Measurements from ENCODE around the gene ANKRD27. TPM values are rescaled to one million over a fixed set of nuclear protein-coding genes. Genes with fewer than 3 reads are reported as not detected.

The ANKRD27 gene
- total RNA-seq, 4 donors from 2014 or later: 26.4 to 36.2 (median 30.8) TPM

DNA sequence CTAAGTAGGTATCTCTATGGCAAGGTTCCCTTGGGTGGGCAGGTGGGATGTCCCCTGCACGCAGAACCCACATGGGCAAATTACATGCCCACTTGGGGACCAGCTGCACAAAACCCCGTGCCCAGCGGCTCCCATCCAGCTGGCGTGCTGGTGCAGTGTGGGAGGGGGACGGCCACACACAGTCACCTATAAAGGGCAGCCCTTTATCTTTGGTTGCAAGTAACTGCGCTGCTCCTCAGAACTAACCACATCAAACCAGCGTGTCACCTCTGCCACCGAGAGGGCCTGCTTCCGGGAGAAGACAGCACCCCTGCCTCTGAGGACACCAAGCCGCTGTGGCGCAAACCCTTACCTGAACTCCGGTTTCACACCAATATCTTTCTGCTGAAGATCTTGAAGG is 32.2 kb downstream of the ANKRD27 start:
- no peak for DNase-seq (ENCODE audit: low spot score in 2 of 2)
- Histone ChIP-seq H3K27me3 (no peaks in the 10 kb centered on the region), H3K4me1 (no peaks in the 10 kb centered on the region), H3K27ac (no peak overlapping the region), H3K4me3 (no peak overlapping the region), H3K36me3 (peaks cover 92% of the 10 kb centered on the region), H3K9me3 (no peaks in the 10 kb centered on the region)
- TF ChIP-seq, protein P1, sequence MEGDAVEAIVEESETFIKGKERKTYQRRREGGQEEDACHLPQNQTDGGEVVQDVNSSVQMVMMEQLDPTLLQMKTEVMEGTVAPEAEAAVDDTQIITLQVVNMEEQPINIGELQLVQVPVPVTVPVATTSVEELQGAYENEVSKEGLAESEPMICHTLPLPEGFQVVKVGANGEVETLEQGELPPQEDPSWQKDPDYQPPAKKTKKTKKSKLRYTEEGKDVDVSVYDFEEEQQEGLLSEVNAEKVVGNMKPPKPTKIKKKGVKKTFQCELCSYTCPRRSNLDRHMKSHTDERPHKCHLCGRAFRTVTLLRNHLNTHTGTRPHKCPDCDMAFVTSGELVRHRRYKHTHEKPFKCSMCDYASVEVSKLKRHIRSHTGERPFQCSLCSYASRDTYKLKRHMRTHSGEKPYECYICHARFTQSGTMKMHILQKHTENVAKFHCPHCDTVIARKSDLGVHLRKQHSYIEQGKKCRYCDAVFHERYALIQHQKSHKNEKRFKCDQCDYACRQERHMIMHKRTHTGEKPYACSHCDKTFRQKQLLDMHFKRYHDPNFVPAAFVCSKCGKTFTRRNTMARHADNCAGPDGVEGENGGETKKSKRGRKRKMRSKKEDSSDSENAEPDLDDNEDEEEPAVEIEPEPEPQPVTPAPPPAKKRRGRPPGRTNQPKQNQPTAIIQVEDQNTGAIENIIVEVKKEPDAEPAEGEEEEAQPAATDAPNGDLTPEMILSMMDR (IDR thresholded peaks at IDR 0.05): no peak
- TF ChIP-seq POLR2AphosphoS5 (IDR thresholded peaks at IDR 0.05): no peak
- no peak for TF ChIP-seq POLR2A (IDR thresholded peaks at IDR 0.05)
- TF ChIP-seq EP300 (IDR thresholded peaks at IDR 0.05): no peak
- 92% methylated on average over 12 of the region's 12 CpGs for WGBS

DNA sequence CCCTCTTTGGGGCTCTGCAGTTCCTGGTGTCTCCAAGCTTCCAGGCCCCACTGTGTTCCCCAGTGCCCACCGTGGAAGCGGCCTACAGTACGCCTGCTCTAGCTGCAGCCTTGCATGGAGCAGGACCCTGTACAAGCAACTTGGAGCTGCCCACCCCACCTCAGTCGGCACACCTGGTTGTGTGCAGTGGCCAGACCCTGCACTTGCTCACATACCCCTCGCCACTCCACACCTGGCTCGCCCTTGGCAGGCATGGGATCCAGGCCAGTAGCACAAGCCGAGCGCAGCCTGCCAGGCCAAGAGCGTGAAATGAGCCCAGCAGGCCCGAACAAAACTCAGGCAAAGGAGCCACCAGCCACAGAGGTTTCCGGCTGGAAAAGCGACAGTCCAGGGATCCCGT is 36.4 kb downstream of the ANKRD27 start:
- no peak for DNase-seq (ENCODE audit: low spot score in 2 of 2)
- no peaks in the 10 kb centered on the region for H3K4me1 ChIP-seq
- H3K36me3 ChIP-seq: peaks cover 85% of the 10 kb centered on the region
- TF ChIP-seq EP300 (IDR thresholded peaks at IDR 0.05) (no peak), POLR2A (IDR thresholded peaks at IDR 0.05) (no peak), POLR2AphosphoS5 (IDR thresholded peaks at IDR 0.05) (no peak)
- TF ChIP-seq, protein P1 (IDR thresholded peaks at IDR 0.05): no peak
- H3K27ac ChIP-seq: no peak overlapping the region
- no peak overlapping the region for H3K4me3 ChIP-seq
- WGBS: 94% methylated on average over 7 of the region's 13 CpGs
- H3K9me3 ChIP-seq: no peaks in the 10 kb centered on the region
- no peaks in the 10 kb centered on the region for H3K27me3 ChIP-seq

DNA sequence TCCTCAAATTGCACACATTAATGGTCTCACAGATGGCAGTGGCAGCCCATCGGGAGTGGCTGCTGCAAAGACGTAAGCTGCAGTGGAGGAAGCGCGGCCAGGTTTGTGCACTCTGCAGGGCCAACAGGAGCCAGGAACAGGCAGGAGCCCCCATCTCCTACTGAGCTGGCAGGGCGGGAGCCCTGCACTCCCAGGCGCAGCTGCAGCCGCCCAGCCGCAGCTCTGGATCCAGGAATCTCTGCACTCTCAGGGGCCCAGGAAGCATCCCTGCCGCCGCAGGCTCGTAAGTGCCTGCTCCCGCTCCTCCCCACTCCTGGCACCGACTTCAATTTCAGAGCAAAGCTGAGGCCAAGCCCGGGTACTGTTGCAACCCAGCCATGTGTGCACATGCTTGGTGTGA is 37.5 kb downstream of the ANKRD27 start:
- Histone ChIP-seq H3K27me3 (no peaks in the 10 kb centered on the region), H3K9me3 (no peaks in the 10 kb centered on the region), H3K4me1 (no peaks in the 10 kb centered on the region), H3K4me3 (no peak overlapping the region), H3K27ac (no peak overlapping the region), H3K36me3 (peaks cover 79% of the 10 kb centered on the region)
- WGBS: 91% methylated on average over 5 of the region's 14 CpGs
- TF ChIP-seq POLR2A (IDR thresholded peaks at IDR 0.05) (no peak), POLR2AphosphoS5 (IDR thresholded peaks at IDR 0.05) (no peak), EP300 (IDR thresholded peaks at IDR 0.05) (no peak)
- TF ChIP-seq, protein P1 (IDR thresholded peaks at IDR 0.05): no peak
- no peak for DNase-seq (ENCODE audit: low spot score in 2 of 2)

DNA sequence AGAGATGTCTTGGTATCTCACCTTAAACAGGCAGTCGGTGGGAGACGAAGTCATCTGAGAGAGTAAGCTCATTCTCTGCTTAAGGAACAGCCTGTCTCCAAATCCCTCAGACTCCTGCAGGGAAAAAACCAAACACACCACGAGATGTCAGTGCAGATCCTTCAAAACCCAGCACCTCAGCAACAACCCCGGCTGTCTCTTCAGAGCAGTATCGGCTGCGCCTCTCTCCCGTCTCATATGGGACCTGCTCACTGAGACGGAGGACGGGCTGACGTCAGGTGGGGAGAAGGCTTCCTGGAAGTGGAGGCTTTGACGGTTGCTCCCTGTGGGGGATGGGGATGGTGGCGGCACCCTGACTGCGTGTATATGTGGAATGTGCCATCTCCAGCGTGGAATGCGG is 43.6 kb downstream of the ANKRD27 start:
- 97% methylated on average over 15 of the region's 15 CpGs for WGBS
- no peak overlapping the region for H3K27ac ChIP-seq
- no peak overlapping the region for H3K4me3 ChIP-seq
- no peak for DNase-seq (ENCODE audit: low spot score in 2 of 2)
- H3K9me3 ChIP-seq: no peaks in the 10 kb centered on the region
- H3K36me3 ChIP-seq: peaks cover 73% of the 10 kb centered on the region
- TF ChIP-seq EP300 (IDR thresholded peaks at IDR 0.05) (no peak), POLR2AphosphoS5 (IDR thresholded peaks at IDR 0.05) (no peak), POLR2A (IDR thresholded peaks at IDR 0.05) (no peak)
- TF ChIP-seq, protein P1 (IDR thresholded peaks at IDR 0.05): no peak
- H3K4me1 ChIP-seq: no peaks in the 10 kb centered on the region
- H3K27me3 ChIP-seq: no peaks in the 10 kb centered on the region

DNA sequence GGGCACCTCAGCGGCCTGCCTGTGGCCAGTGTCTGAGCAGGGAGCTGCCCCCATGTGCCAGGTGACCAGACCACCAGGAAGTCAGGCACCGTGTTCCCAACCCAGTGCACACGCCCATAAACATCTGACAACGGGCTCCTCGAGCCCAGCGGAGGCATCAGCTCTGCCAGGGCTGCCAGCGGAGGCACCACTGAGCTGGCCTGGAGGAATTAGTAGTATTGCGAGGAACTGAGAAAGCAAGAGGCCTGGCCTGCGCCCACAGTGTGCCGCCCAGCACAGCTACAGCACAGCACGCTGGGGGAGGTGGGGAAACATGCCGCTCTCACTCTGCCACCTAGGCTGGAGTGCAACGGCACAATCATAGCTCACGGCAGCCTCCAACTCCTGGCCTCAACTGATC is 44.6 kb downstream of the ANKRD27 start:
- DNase-seq (ENCODE audit: low spot score in 2 of 2): no peak
- Histone ChIP-seq H3K27me3 (no peaks in the 10 kb centered on the region), H3K4me1 (no peaks in the 10 kb centered on the region), H3K27ac (no peak overlapping the region), H3K9me3 (no peaks in the 10 kb centered on the region), H3K36me3 (peaks cover 75% of the 10 kb centered on the region), H3K4me3 (no peak overlapping the region)
- no peak for TF ChIP-seq EP300 (IDR thresholded peaks at IDR 0.05)
- TF ChIP-seq POLR2A (IDR thresholded peaks at IDR 0.05): no peak
- TF ChIP-seq POLR2AphosphoS5 (IDR thresholded peaks at IDR 0.05): no peak
- TF ChIP-seq, protein P1 (IDR thresholded peaks at IDR 0.05): no peak
- WGBS: 95% methylated on average over 9 of the region's 14 CpGs

Measured in suprapubic skin (tissue), 4 donors.